DOHH2 (cell line): ENCODE data around the gene KLHDC9.

Experiments used
- H3F3A ChIP-seq: fragments of 200-600 bp; sonication (generic), shearing (Covaris generic); 2 replicates; pipeline ENCODE4 v1.6.0; 2016; ENCODE audit warnings: antibody characterized with exemption, mild to moderate bottlenecking; ENCODE audit not compliant: control insufficient read depth, insufficient read depth
- H3K27ac ChIP-seq: fragments of 200-600 bp; sonication (generic); 2 replicates; pipeline ENCODE4 v1.5.1; 2014; ENCODE audit warnings: low read depth, mild to moderate bottlenecking, low read length, moderate library complexity
- H3K27me3 ChIP-seq: fragments of 200-600 bp; sonication (generic); 2 replicates; pipeline ENCODE4 v1.6.1; 2014; ENCODE audit warnings: mild to moderate bottlenecking, low read length, mixed read lengths; ENCODE audit not compliant: control insufficient read depth
- H3K36me3 ChIP-seq: fragments of 200-600 bp; sonication (generic); 2 replicates; pipeline ENCODE4 v1.6.1; 2014; ENCODE audit warnings: mild to moderate bottlenecking, low read length, moderate library complexity, mixed read lengths; ENCODE audit not compliant: control insufficient read depth
- H3K4me1 ChIP-seq: fragments of 200-600 bp; sonication (generic); 2 replicates; pipeline ENCODE4 v1.6.1; 2014; ENCODE audit warnings: mild to moderate bottlenecking, low read length, mixed read lengths; ENCODE audit not compliant: control insufficient read depth
- H3K4me2 ChIP-seq: fragments of 200-600 bp; sonication (generic); 2 replicates; pipeline ENCODE4 v1.6.0; 2014; ENCODE audit warnings: mild to moderate bottlenecking, low read length, moderate library complexity
- H3K4me3 ChIP-seq: fragments of 200-600 bp; sonication (generic); 2 replicates; pipeline ENCODE4 v1.5.1; 2014; ENCODE audit warnings: mild to moderate bottlenecking, low read length, mixed read lengths
- H3K79me2 ChIP-seq: fragments of 200-600 bp; sonication (generic); 2 replicates; pipeline ENCODE4 v1.6.1; 2014; ENCODE audit warnings: mild to moderate bottlenecking, low read length, mixed read lengths; ENCODE audit not compliant: control insufficient read depth
- H3K9me2 ChIP-seq: fragments of 200-600 bp; sonication (generic); replicated peaks from 2 replicates; pipeline ENCODE4 v1.6.1; 2014; ENCODE audit warnings: mild to moderate bottlenecking, low read length, mixed read lengths; ENCODE audit not compliant: control insufficient read depth
- H3K9me3 ChIP-seq: fragments of 200-600 bp; sonication (generic); 2 replicates; pipeline ENCODE4 v1.6.1; 2014; ENCODE audit warnings: antibody characterized with exemption, low read length, mixed read lengths; ENCODE audit not compliant: control insufficient read depth, insufficient read depth
- H4K20me1 ChIP-seq: fragments of 200-600 bp; sonication (generic); 2 replicates; pipeline ENCODE4 v1.6.0; 2014; ENCODE audit warnings: low read depth, mild to moderate bottlenecking, antibody characterized with exemption, low read length, moderate library complexity; ENCODE audit not compliant: control insufficient read depth, insufficient read depth
- CTCF ChIP-seq: fragments of 200-600 bp; sonication (generic); IDR thresholded peaks from one replicate; pipeline ENCODE4 v1.5.1; 2014; ENCODE audit warnings: antibody characterized with exemption, mild to moderate bottlenecking, low read depth, low read length; ENCODE audit not compliant: poor library complexity, severe bottlenecking
- EZH2phosphoT487 ChIP-seq: fragments of 200-600 bp; sonication (generic); IDR thresholded peaks from 2 replicates; pipeline ENCODE4 v1.6.1; 2017; ENCODE audit warnings: borderline replicate concordance, mild to moderate bottlenecking, antibody characterized with exemption, low read length, moderate library complexity, mixed read lengths

Gene KLHDC9

GRCh38 chr1:161089938-161090337 lies 8.2 kb upstream of the KLHDC9 start:
- Histone ChIP-seq H3K9me2 (no peaks in the 10 kb centered on the region), H3K4me1 (no peaks in the 10 kb centered on the region), H4K20me1 (no peaks in the 10 kb centered on the region), H3K9me3 (no peaks in the 10 kb centered on the region), H3K36me3 (no peaks in the 10 kb centered on the region), H3K27me3 (no peaks in the 10 kb centered on the region), H3K27ac (no peak overlapping the region), H3K4me3 (no peak overlapping the region), H3F3A (no peaks in the 10 kb centered on the region), H3K4me2 (no peak overlapping the region), H3K79me2 (no peaks in the 10 kb centered on the region)
- no peak for TF ChIP-seq EZH2phosphoT487
- no peak for TF ChIP-seq CTCF

- TF ChIP-seq CTCF (no peak), EZH2phosphoT487 (no peak)
- Histone ChIP-seq H3K36me3 (no peaks in the 10 kb centered on the region), H3K9me2 (no peaks in the 10 kb centered on the region), H3K27ac (no peak overlapping the region), H3K79me2 (no peaks in the 10 kb centered on the region), H3K4me1 (no peaks in the 10 kb centered on the region), H3F3A (no peaks in the 10 kb centered on the region), H3K4me2 (no peak overlapping the region), H3K9me3 (no peaks in the 10 kb centered on the region), H3K4me3 (no peak overlapping the region), H4K20me1 (no peaks in the 10 kb centered on the region), H3K27me3 (no peaks in the 10 kb centered on the region)
Measured at GRCh38 chr1:161090617-161091016, 7.5 kb upstream of the KLHDC9 start.

GRCh38 chr1:161091093-161091492 lies 7.1 kb upstream of the KLHDC9 start:
- no peaks in the 10 kb centered on the region for H3F3A ChIP-seq
- no peaks in the 10 kb centered on the region for H3K27me3 ChIP-seq
- H3K9me3 ChIP-seq, result no peaks in the 10 kb centered on the region
- H4K20me1 ChIP-seq, result no peaks in the 10 kb centered on the region
- no peak overlapping the region for H3K4me3 ChIP-seq
- H3K9me2 ChIP-seq, result no peaks in the 10 kb centered on the region
- no peak for TF ChIP-seq EZH2phosphoT487
- no peak for TF ChIP-seq CTCF
- no peak overlapping the region for H3K27ac ChIP-seq
- no peak overlapping the region for H3K4me2 ChIP-seq
- H3K79me2 ChIP-seq, result no peaks in the 10 kb centered on the region
- no peaks in the 10 kb centered on the region for H3K36me3 ChIP-seq
- H3K4me1 ChIP-seq, result no peaks in the 10 kb centered on the region
